Activated CD4-positive, CD25-positive, alpha-beta regulatory T cell treated with anti-CD3 and anti-CD28 coated beads, Interleukin-2, amount 50 U/mL, for 72 hours (primary cell): Measurements from ENCODE around the gene DCLK2.

Source experiments
- DNase-seq: peaks from one replicate; pipeline ENCODE4 v3.0.0; 2021

DCLK2 gene

DNA sequence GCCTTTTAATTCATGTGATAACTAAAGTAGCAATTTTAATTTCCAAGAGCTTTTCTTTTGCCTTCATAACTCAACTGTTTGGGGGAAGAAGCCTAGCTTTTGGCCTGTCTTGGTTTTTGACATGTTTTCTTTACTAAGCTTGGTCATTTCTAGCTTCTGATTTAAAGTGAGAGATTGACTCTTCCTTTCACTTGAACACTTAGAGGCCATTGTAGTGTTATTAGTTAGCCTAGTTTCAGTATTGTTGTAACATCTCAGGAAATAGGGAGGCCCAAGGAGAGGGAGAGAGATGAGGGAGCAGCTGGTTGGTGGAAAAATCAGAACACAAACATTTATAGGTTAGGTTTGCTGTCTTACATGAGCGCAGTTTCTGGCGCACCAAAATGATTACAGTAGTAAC, 44.8 kb downstream of the DCLK2 start:
- no peak for DNase-seq

DNA sequence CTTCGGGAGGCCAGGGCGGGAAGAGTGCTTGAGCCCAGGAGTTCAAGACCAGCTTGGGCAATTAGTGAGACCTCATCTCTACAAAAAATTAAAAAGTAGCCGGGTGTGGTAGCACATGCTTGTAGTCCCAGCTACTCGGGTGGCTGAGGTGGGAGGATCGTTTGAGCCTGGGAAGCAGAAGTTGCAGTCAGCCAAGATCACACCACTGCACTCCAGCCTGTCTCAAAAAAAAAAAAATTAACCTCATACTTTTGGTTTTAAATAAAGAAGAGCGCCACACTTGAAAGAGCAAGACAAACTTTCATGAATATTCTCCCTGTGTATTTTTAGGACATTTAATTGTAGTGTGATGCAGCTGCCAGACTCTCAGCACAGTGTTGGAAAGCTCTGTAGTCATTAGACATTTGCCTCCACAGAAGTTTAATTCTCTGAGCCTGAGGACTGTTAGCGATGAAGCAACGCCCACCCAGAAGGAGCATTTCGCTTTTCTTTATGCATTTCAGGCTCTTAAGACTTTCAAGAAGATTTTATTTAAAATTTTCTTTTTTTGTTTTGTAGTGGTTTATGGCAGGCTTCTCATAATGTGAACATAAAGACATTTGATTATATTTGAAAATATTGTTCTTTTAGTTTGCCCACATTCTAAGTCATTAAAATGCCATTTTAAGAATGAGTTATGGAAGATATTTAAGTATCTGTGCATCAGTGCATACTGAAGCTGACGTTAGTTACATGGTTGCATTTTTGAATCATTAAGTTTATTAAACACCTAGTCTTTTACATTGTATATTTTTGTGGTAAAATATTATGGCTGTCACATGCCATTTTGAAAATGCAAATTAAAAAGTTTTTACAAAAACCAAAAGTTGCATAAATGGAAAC, 45.8 kb downstream of the DCLK2 start:
- no peak for DNase-seq

DNA sequence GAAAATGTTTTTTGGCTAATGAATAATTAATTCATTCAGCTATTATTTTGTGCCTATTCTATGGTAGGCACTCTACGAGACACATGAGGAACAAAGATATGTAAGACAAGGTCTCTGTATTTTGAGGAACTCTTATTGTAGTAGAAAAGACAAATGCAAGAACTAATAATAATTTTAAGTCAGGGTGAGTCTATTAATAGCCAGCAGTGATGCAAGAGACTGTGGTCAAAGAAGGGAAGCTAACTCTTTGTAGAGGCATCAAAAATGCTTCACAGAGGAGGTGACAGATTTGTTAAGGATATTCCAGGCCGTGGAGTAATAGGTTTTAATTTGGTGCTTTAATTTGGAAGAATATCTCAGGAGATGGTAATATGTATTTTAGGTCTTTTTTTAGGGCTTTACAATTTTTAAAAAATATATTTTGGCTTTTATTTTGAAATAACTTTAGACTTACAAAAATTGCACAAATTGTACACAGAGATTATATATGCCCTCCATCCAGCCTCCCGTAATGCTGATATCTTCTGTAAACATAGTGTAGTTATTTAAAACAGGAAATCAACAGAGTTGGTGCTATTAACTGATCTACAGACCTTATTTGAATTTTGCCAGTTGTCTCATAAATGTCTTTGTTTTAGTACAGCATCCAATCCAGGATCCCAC, 48.1 kb downstream of the DCLK2 start:
- DNase-seq: no peak

DNA sequence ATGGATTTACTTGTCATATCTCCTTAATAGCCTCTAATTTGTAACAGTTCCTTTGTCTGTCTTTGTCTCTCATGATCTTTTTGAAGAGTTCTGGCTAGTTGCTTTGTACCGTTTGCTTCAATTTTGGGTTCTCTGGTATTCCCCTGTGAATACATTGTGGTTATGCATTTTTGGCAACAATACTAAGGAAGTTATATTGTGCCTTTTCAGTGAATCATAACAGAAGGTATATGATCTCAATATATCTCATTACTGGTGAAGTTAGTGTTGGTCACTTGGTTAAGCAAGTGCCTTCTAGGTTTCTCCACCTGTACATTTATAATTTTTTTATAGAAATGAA, 48.6 kb downstream of the DCLK2 start:
- DNase-seq: no peak

DNA sequence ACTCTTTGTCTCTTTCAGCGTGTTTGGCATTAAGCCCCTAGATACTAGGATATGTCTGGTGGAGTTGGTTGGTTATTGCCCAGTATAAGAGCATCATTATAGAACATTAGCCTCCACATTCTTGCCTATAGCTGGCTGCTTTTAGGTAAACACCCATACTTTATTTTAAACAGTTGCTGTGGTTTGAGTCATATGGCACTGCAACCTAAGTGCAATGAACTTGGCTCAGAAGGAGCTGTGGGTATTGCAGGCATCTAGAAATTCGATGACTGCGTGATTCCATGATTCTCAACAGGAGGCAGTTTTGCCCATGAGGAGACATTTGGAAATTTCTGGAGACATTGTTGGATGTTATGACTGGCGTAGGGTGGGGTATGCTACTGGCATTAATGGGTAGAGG, 49.5 kb downstream of the DCLK2 start:
- no peak for DNase-seq

DNA sequence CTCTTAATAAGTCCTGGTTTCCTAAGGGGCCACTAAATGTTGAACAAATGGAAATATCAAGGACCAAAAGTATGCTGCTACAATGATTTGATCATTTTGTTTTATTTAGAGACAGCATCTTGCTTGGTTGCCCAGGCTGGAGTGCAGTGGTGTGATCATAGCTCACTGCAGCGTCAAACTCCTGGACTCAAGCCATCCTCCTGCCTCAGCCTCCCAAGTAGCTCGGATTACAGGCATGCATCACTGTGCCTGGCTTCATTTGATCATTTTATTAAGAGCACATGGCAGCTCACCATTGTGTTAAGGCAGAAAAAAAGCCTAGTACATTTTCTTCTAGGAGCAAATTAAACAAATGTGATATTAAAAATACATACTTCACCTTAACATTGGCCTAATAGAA, 52.7 kb downstream of the DCLK2 start:
- DNase-seq: no peak

DNA sequence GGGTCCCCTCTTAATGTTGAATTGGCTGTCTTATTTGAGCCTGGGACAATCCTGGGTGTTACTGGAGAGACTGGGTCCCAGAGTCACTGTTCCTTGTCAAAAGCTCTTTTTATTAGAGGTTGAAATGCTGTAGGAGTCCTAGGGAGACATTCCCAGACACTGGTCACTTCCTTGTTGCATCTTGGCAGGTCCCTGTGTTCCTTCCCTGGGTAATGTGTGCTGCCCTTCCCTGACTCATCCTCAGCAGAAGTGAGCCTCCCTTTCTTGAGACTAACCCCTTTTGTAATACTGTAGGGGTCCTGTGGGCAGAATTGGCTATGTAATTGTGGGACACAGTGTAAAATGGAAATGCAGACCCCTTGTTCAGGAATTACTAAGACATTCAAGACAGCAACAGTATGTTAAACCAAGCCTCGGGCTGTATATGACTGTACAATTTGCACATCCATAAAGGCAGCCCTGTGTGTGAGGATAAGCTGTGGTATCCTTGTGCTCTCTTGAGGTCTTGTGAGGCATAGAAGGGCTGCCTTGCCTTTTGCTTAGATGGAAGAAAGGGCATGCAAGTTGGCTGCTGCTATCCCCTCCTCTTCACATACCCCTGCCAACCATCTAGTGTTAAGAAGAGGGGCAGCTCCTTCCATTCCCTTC, 53.5 kb downstream of the DCLK2 start:
- DNase-seq: no peak

DNA sequence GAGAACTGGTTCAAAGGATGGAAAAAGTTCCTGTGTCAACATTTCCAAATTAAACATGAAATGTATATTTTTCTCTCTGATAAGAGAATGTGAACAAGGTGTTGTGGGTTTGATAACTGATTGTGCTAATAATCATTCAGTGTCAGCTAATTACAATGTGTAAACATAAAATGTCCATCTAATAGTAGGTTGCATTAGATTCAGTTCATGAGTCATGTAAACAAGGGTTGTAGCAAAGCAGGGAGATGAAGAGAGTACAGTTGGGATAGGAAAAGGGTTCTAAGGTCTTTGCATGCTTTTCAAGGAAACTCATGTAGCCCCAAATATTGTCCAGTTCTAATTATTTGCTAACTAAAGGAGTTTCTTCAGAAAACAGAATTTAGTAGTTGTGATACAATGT, 55.4 kb downstream of the DCLK2 start:
- DNase-seq: no peak

DNA sequence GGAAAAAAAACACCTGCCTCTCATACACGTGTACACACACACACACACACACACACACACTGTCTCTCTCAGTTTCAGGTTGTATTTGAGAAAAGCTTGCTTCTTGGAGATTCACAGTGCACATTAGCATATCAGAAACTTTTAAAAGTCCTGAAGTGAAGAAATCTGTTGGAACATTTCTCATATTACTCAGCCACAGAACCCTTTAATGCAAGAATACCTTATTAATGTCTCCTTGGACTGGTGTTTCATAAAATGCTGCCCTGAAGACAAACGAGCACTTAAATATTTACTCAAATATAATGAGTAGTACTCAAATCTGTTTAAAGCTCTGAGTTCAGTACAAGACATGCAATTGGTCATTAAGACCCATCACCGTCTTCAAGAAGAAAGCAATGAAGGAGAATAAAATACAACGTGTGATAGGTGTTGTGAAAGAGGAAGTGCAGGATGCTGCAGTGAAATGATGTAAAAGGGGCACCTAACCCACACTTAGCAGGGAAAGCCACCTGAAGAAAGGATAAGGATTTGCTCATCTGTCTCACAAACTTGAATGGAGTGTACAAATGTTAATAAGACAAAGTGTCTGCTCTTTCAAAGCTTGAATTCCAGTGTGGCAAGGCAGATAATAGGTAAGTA, 57.0 kb downstream of the DCLK2 start:
- DNase-seq: no peak

DNA sequence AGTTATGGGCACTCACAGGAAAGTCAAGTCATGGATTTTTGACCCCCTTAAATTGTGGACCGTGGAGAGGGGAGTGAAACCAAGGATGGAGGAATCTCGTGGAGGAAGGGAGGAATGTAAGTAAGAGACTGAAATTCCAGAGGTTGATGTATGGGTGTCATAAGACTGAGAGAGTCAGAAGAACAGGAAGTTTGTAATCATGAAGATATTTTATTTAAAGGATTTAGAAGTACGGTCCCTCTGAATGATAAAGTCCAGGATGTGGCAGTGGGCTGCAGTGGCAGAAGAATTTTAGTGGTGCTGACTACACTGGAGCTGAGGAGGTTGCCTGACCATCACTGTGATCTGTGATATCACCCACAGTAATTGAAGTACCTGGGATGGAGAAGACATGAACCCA, 57.8 kb downstream of the DCLK2 start:
- no peak for DNase-seq

DNA sequence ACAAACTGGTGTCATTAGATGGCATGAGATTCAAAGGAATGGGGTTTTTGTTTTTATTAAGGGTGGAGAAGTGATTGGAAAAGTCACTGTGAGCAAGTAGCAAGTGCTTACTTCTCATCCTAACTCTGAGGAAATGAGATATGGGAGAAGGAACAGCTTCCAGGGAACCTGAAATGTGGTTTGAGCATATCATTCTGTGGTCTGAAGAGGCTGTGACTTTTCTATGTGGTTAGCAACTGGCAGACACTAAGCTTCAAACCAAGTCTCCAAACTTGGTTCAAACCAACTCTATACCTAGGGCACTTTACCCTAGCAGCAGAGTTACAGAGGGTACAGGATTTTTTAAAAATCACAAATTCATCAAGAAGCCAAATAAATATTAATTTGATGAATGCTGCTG, 58.2 kb downstream of the DCLK2 start:
- DNase-seq: no peak

DNA sequence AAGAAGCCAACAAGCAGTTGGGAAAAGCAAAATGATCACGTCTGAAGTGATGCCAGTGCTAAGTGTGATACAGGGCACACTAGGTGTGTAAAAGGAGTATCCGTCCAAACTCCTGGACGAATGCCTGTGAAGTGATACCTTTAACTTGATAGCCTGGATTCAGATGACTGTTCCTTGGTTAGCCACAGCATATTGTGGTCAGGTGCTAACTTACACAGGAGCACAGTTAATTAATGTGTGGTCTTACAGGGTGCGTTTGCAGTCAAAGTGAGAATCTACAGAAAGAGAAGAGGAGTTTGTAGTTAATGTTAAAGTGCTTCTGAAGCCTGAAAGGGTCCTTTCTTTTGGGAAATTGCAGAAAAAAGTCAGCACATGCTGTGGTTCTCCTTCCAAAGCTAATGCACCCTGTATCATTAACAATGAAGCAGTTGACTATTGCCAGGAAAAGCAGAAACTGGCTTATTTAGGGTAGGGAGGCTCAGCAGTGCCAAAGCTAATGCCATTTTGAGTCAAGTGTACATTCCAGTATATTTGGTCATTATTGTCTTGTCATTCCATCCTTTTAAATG, 61.1 kb downstream of the DCLK2 start:
- DNase-seq: no peak

DNA sequence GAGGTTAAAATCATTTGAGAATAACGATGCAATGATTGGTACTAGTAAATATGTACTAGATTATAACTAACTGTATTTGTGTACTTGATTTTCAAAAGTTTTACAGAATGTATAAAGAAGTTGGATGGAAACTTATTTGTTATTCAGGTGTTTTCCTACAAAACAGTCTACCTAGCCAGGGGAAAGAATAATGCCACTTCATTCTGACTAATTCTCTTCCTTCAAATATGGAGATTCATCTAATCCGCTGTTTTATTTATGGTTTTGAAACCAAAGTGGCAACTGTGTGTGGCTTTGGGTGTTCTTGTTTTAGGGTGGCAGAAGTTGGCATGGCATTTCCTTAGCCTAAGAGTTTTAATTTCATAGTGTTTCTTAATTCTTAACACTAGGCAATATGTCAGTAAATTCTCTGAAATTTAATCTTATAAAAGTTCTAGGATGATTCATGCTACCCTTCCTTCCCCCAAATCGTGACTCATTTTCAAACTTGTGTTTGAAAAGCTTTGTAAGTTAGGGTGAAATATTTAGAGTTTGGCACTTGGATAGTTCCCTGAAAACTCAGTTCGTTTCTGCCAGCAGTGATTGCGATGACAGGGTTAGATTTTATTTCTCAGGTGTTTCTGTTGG, 62.6 kb downstream of the DCLK2 start:
- DNase-seq: no peak

DNA sequence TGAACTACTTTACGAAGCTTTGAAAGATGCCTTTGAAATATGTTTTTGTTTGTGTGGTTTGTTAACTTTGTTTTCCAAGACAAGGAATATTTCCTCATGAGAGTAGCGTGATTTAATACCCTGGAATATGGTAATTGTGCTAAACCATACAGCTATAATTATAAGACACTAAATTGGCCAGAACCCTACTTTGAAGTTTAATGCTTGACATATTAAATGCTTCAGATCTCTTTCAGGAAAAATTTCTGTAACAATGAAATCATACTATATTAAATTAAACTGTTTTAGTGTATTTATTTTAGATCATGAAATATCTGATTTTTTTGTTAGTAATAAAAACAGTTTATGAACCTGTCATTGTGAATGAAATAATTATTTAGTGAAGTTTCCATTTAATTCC, 63.5 kb downstream of the DCLK2 start:
- DNase-seq: no peak

DNA sequence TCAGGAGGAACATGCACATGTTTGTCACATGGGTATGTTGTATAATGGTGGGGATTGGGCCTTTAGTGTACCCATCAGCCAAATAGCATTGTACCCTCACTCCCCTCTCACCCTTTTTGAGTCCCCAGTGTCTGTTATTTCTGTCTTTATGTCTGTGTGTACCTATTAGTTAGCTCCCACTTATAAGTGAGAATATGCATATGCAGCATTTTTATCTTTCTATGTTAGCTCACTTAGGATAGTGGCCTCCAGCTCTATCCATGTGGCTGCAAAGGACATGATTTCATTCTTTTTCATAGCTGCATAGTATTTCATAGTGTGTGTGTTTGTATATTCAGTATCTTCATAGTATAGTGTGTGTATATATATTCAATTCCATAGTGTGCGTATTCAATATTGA, 64.6 kb downstream of the DCLK2 start:
- no peak for DNase-seq

DNA sequence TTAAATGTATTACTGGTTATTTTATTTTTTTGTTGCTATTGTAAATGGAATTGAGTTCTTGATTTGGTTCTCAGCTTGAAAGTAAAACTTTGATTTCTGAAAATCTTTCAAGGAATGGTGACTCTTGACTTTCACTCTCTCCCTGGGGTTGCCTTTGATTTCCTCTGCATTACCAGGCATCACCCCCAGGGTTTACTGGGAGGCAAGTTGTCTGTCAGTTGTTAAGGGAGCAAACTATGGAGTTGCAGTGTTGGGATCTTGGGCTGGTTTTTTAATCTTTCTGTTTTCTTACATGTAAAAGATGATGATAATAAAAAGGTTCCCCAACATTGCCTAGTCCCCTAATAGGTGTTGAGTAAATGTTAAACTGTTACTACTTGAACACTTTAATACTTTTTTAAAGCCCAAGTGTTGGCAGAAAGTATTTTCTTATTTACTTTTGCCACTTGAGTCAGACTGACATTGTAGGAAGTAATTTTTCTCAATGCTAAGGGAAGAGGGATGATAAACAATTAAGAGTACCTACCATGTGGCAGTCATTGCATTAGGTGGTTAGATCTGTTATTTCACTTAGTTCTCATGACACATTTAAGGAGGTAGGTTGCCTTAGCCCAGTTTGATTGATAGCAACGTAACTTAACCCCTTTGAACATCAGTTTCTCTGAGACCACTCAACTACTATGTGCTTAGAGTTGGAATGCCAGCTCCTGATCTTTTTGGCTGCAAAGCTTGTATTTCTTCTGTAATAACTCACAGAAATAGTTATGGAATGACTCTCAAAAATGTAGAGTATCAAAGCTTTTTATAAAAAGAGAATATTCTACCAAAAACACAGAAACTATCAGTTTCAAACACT, 67.1 kb downstream of the DCLK2 start:
- no peak for DNase-seq

DNA sequence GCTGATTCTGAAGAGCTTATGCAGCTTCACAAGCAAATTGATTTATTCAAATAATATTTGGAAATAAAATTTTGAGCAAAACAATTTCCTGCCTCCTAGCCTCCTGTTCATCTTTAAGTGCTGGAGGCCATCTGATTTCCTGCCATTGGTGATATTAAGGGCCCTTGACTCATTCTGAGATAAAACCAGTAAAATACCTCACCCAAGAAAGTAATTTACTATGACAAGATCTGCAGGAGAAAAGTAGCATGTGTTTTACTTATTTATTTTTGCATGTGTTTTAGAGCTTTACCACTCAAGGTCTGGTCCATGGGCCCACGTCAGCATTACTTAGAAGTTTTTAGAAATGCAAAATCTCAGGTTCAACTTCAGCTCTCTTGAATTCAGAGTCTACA, 67.7 kb downstream of the DCLK2 start:
- DNase-seq: no peak

DNA sequence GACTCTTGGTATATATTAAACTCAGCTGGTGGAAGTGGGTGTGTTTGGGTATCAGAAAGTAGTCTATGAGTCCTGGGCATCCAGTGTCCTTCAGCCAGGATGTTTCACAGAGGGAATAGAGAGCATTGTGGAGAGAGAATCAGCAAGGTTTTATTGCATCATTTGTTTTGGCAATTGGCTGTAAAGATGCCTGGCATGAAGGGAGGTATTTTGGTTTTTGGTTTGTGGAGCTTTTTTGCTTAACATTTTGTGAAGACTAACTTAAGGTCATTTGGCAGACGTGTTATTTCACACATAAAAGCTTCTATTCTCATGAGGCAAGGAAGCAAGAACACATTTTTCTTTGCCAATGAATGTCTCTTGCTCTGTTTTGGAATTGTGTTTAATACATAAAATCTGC, 71.1 kb downstream of the DCLK2 start:
- DNase-seq: no peak

DNA sequence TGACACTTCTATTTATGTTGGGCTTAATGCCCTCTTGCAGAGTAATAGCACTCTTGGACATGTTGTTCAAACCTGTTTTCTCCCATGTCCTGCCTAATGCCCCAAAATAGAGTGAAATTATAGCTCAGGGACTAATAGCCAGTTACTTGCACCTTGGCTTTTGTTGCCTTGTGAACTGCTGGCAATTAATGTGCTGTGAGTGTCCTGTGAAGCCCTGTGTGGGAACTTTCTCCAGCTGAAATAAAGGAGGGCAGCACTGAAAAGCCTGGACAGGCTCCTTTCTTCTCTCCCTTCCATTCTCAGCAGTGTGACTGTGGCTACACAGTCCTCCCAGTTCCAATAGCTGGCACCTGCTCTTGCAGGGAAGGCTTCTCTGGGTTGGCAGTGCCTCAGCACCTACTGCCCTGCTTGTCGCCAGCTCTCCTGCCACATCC, 72.4 kb downstream of the DCLK2 start:
- no peak for DNase-seq

DNA sequence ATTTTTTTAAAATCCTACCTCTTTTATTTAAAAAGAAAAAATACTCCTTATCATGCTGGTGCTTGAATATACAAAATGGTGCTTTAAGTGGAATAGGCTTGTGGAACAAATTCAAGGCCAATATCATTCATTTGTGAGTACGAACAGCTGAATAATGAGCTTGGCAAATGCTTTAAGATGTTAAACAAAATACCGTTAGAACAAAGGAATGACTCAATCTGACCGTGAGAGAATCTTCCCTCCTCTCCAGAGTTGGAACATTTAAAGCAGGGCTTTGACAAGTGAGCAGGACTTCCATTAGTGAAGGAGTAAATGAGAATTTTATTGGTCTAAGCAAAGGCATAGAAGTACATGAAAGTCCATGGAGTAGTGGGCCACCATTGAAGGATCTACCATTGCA, 74.5 kb downstream of the DCLK2 start:
- no peak for DNase-seq

DNA sequence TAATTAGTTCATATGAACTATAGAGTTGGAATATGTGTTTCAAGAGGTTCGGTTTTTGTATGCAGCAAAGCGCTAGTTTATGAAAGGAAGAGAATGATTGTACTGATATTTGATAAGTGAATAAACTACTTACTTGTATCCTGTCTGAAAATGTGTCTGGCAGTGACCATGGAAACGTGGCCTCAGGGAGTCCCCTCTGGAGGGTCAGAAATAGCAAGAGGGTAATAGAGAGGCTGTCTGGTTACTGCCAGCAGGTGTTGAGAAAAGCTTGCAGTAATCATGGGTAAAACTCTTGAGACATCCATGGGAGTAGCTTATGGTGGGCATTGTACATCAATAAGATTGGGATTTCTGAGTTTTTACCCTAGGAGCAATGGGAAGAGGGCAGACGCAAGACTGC, 77.1 kb downstream of the DCLK2 start:
- no peak for DNase-seq

DNA sequence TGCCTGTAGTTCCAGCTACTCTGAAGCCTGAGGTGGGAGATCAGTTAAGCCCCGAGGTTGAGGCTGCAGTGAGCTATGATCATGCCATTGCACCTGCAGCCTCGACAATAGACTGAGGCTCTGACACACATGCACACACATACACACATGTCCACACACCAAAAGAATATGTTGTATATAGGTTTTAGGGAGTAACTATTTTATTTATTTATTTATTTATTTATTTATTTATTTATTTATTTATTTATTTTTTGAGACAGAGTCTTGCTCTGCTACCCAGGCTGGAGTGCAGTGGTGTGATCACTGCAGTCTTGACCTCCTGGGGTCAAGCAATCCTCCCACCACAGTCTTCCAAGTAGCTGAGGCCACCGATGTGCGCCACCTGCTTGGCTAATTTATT, 78.3 kb downstream of the DCLK2 start:
- no peak for DNase-seq
